Mucosa of descending colon (tissue), 3 donors: ENCODE data around the gene IGDCC3. TPM values are rescaled to one million over a fixed set of nuclear protein-coding genes. Genes with fewer than 3 reads are reported as not detected.

Source experiments
- ATAC-seq: fragments of 200-7000 bp; cut with Tn5 transposase; one replicate; pipeline ENCODE4 v1.9.1; 2020; ENCODE audit warnings: mild to moderate bottlenecking, moderate library complexity
- DNase-seq, 3 donors: peaks; one replicate each; pipeline ENCODE4 v3.0.0-alpha.2; 2020
- H3K36me3 ChIP-seq: fragments of 200-600 bp; one replicate; pipeline ENCODE4 v1.8.0; 2021; ENCODE audit warnings: low read depth, mild to moderate bottlenecking
- H3K4me1 ChIP-seq: fragments of 200-600 bp; one replicate; pipeline ENCODE4 v1.8.0; 2021; ENCODE audit warnings: low read depth, mild to moderate bottlenecking
- H3K4me3 ChIP-seq: fragments of 200-600 bp; one replicate; pipeline ENCODE4 v1.8.0; 2021; ENCODE audit warnings: mild to moderate bottlenecking
- H3K9me3 ChIP-seq: fragments of 200-600 bp; one replicate; pipeline ENCODE4 v1.8.0; 2021; ENCODE audit warnings: mild to moderate bottlenecking
- CTCF ChIP-seq: fragments of 200-600 bp; IDR thresholded peaks from one replicate; pipeline ENCODE4 v1.8.0; 2022; ENCODE audit warnings: antibody characterized with exemption, mild to moderate bottlenecking
- intact Hi-C, 2 donors: fragments of 100-400 bp; cut with DNase I in 1 of 2; cut with micrococcal nuclease in 1 of 2; formaldehyde crosslinking; loops; one replicate each; pipeline versions ENCODE4 v1.11.0 to v1.11.1; 2022; cut with DNase I, micrococcal nuclease
- total RNA-seq, 3 donors: library from RNA; stranded (reverse); fragmentation: NEBNext Ultra II Directional in 2 of 3; extraction: Animal tissue kit (Norgen Biotek cat#: 25700) in 2 of 3; gene quantifications; one replicate each; pipeline versions ENCODE4 v1.2.1 to v1.2.4, GENCODE V29; 2021 to 2023
- donor health status: DM: no; HTN: no; CAD: no; lungs with moderate emphysema.
- donor health status: DM: no; HTN: no; CAD: no.
- donor health status: DM: no; HTN: yes; CAD: no.

Gene IGDCC3
- total RNA-seq, 3 donors from 2014 or later = 0.51 TPM; not detected in 2

GRCh38 chr15:65371976-65372786 is 5.6 kb downstream of the IGDCC3 start:
- peaks cover 5% of the 10 kb centered on the region for H3K4me1 ChIP-seq
- no peak overlapping the region for H3K4me3 ChIP-seq
- no peak for DNase-seq
- no peaks in the 10 kb centered on the region for H3K9me3 ChIP-seq
- H3K36me3 ChIP-seq = no peaks in the 10 kb centered on the region
- ATAC-seq = no peak
- intact Hi-C loops = no loop called here
- no peak for TF ChIP-seq CTCF

GRCh38 chr15:65370885-65371284 is 6.9 kb downstream of the IGDCC3 start:
- no peak overlapping the region for H3K4me3 ChIP-seq
- no peaks in the 10 kb centered on the region for H3K36me3 ChIP-seq
- H3K4me1 ChIP-seq = no peaks in the 10 kb centered on the region
- DNase-seq (no peak), ATAC-seq (no peak)
- intact Hi-C loops = no loop called here
- no peak for TF ChIP-seq CTCF
- no peaks in the 10 kb centered on the region for H3K9me3 ChIP-seq

- ATAC-seq = no peak
- no peak overlapping the region for H3K4me3 ChIP-seq
- DNase-seq = no peak
- H3K9me3 ChIP-seq = no peaks in the 10 kb centered on the region
- TF ChIP-seq CTCF = no peak
- no peaks in the 10 kb centered on the region for H3K36me3 ChIP-seq
- intact Hi-C loops = no loop called here
- no peaks in the 10 kb centered on the region for H3K4me1 ChIP-seq
Observed at GRCh38 chr15:65369651-65370050, 8.2 kb downstream of the IGDCC3 start.

GRCh38 chr15:65369212-65369547 is 8.6 kb downstream of the IGDCC3 start:
- ATAC-seq = no peak
- no peak for DNase-seq
- TF ChIP-seq CTCF = no peak
- H3K4me3 ChIP-seq = no peak overlapping the region
- intact Hi-C loops = no loop called here
- H3K9me3 ChIP-seq = no peaks in the 10 kb centered on the region
- H3K36me3 ChIP-seq = no peaks in the 10 kb centered on the region
- no peaks in the 10 kb centered on the region for H3K4me1 ChIP-seq

GRCh38 chr15:65368302-65369211 is 9.2 kb downstream of the IGDCC3 start:
- no peak for DNase-seq
- no peak for TF ChIP-seq CTCF
- Histone ChIP-seq H3K9me3 (no peaks in the 10 kb centered on the region), H3K36me3 (no peaks in the 10 kb centered on the region), H3K4me1 (no peaks in the 10 kb centered on the region), H3K4me3 (no peak overlapping the region)
- intact Hi-C loops = no loop called here
- ATAC-seq = no peak
